DMS114 treated with DMSO at 0.1 percent for 48 hours (cell line): ENCODE measurements around the gene CKMT1A.
"Not testable (repeated sequence)": the region's sequence is repeated elsewhere in the genome, so short reads cannot be mapped to it uniquely, and the experiment has no call there.

Experiments
- DNase-seq: peaks from one replicate; lab custom pipeline; 2025; ENCODE audit not compliant: unreplicated experiment; lab: John Stamatoyannopoulos, UW

CKMT1A gene

GRCh38 chr15:43746903-43747309 is 53.2 kb downstream of the CKMT1A start:
- not testable (repeated sequence) for DNase-seq

DNA sequence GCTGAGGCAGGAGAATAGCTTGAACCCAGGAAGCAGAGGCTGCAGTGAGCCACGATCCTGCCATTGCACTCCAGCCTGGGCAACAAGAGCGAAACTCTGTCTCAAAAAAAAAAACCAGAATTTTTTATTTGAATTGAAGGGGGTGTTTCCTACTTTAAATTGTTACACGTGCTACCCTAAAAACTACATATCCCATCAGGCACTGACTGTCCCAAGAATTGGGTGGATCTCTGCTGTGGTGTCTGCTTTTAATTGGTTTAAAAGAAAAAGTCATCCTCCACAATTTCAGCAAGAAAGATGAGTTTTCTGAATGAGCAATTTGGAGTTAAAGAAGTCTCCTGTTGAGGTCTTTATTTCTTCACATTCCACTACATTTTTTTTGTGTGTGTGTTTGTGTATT is 54.7 kb downstream of the CKMT1A start:
- DNase-seq, result no peak
